ENCODE data around the gene GCDH. TPM values are rescaled to one million over a fixed set of nuclear protein-coding genes. Genes with fewer than 3 reads are reported as not detected.
A peak's percentile ranks its signal among the peaks of the same experiment; 100 is the strongest.

Gene GCDH
- total and polyA plus RNA-seq, 3 donors from 2014 or later: 11.0 to 32.1 (median 30.5) TPM

GRCh38 chr19:12930002-12930645 is 39.2 kb downstream of the GCDH start:
- Histone ChIP-seq H3K27ac (no peak overlapping the region), H3K9me3 (no peaks in the 10 kb centered on the region), H3K4me3 (no peak overlapping the region), H3K27me3 (no peaks in the 10 kb centered on the region), H3K4me1 (peaks cover 7% of the 10 kb centered on the region), H3K36me3 (ENCODE audit: low read depth, missing control alignments) (no peaks in the 10 kb centered on the region)
- intact Hi-C loops (cut with DNase I; ENCODE audit: low total_unique reads): no loop called here
- DNase-seq: no peak
- TF ChIP-seq, protein P1, sequence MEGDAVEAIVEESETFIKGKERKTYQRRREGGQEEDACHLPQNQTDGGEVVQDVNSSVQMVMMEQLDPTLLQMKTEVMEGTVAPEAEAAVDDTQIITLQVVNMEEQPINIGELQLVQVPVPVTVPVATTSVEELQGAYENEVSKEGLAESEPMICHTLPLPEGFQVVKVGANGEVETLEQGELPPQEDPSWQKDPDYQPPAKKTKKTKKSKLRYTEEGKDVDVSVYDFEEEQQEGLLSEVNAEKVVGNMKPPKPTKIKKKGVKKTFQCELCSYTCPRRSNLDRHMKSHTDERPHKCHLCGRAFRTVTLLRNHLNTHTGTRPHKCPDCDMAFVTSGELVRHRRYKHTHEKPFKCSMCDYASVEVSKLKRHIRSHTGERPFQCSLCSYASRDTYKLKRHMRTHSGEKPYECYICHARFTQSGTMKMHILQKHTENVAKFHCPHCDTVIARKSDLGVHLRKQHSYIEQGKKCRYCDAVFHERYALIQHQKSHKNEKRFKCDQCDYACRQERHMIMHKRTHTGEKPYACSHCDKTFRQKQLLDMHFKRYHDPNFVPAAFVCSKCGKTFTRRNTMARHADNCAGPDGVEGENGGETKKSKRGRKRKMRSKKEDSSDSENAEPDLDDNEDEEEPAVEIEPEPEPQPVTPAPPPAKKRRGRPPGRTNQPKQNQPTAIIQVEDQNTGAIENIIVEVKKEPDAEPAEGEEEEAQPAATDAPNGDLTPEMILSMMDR (IDR thresholded peaks at IDR 0.05): no peak
- WGBS, 2 donors: 94 to 96% methylated on average over 18 to 19 of the region's 19 CpGs

DNA sequence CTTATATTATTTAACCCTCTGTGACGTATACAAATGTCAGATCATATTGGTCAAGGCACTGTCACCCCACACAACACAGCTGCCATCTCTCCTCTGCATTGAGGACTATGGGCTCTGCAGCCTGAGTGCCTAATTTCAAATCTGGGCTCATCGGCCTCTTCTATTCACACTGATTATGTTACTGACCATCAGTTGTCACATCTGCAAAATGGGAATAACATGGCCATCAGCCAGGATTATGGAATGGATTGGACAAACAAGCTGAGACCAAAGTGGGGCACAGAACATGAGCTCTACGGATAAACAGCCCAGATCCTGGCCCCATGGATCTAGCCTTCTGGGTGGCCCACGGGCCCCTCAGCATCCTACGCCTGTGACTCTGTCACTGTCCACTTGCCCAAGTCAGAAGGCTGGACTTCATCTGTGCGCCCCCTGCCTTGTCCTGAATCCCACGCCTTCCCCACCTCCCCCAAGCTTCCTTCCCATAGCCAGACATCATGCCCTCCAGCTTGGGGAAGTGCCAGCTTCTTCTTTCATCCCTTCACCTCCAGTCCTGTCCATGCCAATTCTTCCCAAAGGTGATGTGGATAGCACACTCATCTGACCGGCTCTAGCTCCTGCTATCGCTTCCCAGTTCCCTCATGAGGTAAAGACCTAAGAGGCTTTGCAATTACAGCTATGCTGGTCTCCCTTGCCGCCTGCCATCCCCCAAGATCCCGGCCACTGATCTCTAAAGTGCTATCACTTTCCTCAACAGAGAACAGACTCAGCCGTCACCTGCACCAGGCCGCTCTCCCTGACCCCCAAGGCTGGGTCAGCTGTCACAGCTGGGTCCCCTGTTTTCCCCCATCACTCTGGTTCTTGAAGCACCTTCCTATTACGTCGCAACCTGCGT is 41.7 kb downstream of the GCDH start:
- TF ChIP-seq, protein P1 (IDR thresholded peaks at IDR 0.05): no peak
- TF ChIP-seq POLR2A (IDR thresholded peaks at IDR 0.05): no peak
- H3K9me3 ChIP-seq: no peaks in the 10 kb centered on the region
- H3K27me3 ChIP-seq: no peaks in the 10 kb centered on the region
- 23 to 29% methylated on average over 12 to 16 of the region's 16 CpGs for WGBS, 2 donors
- H3K4me1 ChIP-seq: peaks cover 13% of the 10 kb centered on the region
- intact Hi-C loops (cut with DNase I; ENCODE audit: low total_unique reads): no loop called here
- DNase-seq: no peak
- H3K36me3 ChIP-seq (ENCODE audit: low read depth, missing control alignments): no peaks in the 10 kb centered on the region
- H3K4me3 ChIP-seq: peak overlapping the region; percentile 96
- peak overlapping the region; percentile 83 to 86 for H3K27ac ChIP-seq

- intact Hi-C loops (cut with DNase I; ENCODE audit: low total_unique reads): no loop called here
- Histone ChIP-seq H3K9me3 (no peaks in the 10 kb centered on the region), H3K36me3 (ENCODE audit: low read depth, missing control alignments) (no peaks in the 10 kb centered on the region), H3K27me3 (no peaks in the 10 kb centered on the region), H3K4me3 (peak within 1 kb of the TSS; percentile 96), H3K4me1 (peaks cover 17% of the 10 kb centered on the region), H3K27ac (peak within 1 kb of the TSS; percentile 83 to 86)
- peak; percentile 98 for DNase-seq
- 0 to 1% methylated on average over 42 to 48 of the region's 51 CpGs for WGBS, 2 donors
- TF ChIP-seq, protein P1 (IDR thresholded peaks at IDR 0.05): no peak
- no peak for TF ChIP-seq POLR2A (IDR thresholded peaks at IDR 0.05)
Measured at GRCh38 chr19:12933287-12934072, 42.5 kb downstream of the GCDH start, which contains the start of gene FARSA. TSS of gene FARSA (minus strand) at chr19:12933711. CDS start at chr19:12933696, 15 bp downstream.

DNA sequence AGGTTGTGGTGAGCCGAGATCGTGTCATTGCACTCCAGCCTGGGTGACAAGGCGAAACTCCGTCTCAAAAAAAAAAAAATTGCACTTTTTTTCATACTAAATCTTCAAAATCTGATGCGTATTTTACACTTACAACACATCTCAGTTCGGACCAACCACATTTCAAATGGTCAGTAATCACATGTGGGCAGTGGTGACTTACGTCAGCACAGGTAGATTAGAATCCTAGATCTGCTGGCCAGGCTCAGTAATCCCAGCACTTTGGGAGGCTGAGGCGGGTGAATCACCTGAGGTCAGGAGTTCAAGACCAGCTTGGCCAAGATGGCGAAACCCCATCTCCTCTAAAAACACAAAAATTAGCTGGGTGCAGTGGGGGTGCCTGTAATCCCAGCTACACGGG is 44.1 kb downstream of the GCDH start:
- Histone ChIP-seq H3K9me3 (no peaks in the 10 kb centered on the region), H3K27ac (no peak overlapping the region), H3K4me3 (no peak overlapping the region), H3K27me3 (no peaks in the 10 kb centered on the region), H3K4me1 (peaks cover 25% of the 10 kb centered on the region), H3K36me3 (ENCODE audit: low read depth, missing control alignments) (no peaks in the 10 kb centered on the region)
- TF ChIP-seq POLR2A (IDR thresholded peaks at IDR 0.05): no peak
- TF ChIP-seq, protein P1 (IDR thresholded peaks at IDR 0.05): no peak
- DNase-seq: no peak
- intact Hi-C loops (cut with DNase I; ENCODE audit: low total_unique reads): no loop called here
- 88 to 93% methylated on average over 10 of the region's 10 CpGs for WGBS, 2 donors
